Measurements from ENCODE around the gene EPHA2.

DNA sequence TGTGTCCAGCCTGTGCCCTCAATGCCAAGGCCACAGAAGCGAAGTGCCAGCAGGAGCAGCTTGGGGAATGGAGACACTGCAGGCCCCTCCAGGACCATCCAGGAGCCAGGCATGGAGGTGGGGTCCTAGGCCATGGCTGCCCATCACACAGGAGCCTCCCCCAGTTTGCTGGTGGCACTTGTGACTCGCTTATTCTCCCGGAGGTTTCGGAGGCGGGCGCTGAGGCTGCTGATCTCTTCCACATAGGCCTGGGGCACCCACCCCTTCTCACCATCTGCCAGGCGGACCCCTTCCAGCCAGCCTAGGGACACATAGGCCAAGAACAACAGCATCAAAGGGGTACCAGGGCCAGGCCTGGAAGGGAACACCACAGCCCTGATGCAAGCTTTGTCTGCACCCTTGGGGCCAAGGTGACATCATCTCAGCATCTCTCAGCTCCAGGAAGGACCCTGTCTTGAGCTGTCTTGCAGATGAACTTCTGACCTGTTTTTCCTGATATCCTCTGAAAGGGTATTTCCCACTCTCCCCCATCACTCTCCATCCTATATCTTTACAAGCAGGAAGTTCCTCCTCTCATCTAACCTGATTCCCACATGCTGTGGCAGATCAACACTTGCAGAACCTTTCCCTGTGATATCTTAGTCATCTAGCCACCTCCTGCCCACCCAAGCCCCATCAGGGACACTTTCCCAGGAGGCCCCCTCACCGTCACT, 42.7 kb upstream of the EPHA2 start:
- TF ChIP-seq POLR2A (IDR thresholded peaks at IDR 0.05) (no peak), CTCF (IDR thresholded peaks at IDR 0.05) (no peak), POLR2AphosphoS5 (IDR thresholded peaks at IDR 0.05) (no peak), EP300 (IDR thresholded peaks at IDR 0.05) (no peak)
